Hepatocyte (in vitro differentiated cells): ENCODE measurements around the gene PTPN5.

Experiments used
- EZH2 ChIP-seq: fragments of 200-600 bp; sonication (generic); IDR thresholded peaks from 2 replicates; pipeline ENCODE4 v1.6.1; 2016; ENCODE audit warnings: antibody characterized with exemption, mild to moderate bottlenecking, borderline replicate concordance
- TF ChIP-seq, protein P1 (sequence below): fragments of 200-600 bp; sonication (generic); IDR thresholded peaks from 2 replicates; pipeline ENCODE4 v1.5.1; 2016; ENCODE audit warnings: antibody characterized with exemption, mild to moderate bottlenecking; ENCODE audit not compliant: poor library complexity

GRCh38 chr11:18714443-18714780, 77.2 kb downstream of the PTPN5 start:
- TF ChIP-seq, protein P1, sequence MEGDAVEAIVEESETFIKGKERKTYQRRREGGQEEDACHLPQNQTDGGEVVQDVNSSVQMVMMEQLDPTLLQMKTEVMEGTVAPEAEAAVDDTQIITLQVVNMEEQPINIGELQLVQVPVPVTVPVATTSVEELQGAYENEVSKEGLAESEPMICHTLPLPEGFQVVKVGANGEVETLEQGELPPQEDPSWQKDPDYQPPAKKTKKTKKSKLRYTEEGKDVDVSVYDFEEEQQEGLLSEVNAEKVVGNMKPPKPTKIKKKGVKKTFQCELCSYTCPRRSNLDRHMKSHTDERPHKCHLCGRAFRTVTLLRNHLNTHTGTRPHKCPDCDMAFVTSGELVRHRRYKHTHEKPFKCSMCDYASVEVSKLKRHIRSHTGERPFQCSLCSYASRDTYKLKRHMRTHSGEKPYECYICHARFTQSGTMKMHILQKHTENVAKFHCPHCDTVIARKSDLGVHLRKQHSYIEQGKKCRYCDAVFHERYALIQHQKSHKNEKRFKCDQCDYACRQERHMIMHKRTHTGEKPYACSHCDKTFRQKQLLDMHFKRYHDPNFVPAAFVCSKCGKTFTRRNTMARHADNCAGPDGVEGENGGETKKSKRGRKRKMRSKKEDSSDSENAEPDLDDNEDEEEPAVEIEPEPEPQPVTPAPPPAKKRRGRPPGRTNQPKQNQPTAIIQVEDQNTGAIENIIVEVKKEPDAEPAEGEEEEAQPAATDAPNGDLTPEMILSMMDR: no peak
- no peak for TF ChIP-seq EZH2
